Uterus (tissue), 4 donors: ENCODE data around the gene ETV3L. TPM values are rescaled to one million over a fixed set of nuclear protein-coding genes. Genes with fewer than 3 reads are reported as not detected.

Experiments
- DNase-seq, 2 donors: peaks; one replicate each; pipeline ENCODE4 v3.0.0-alpha.2; 2019 to 2020
- H3K27ac ChIP-seq, 2 donors: fragments of 200-600 bp; sonication (generic); 1 replicate in 1 of 2; 2 replicates in 1 of 2; pipeline ENCODE4 v1.5.1; 2016 to 2018
- H3K27me3 ChIP-seq, 2 donors: fragments of 200-600 bp; sonication (generic); one replicate each; pipeline ENCODE4 v1.5.1; 2018 to 2019; ENCODE audit warnings: control low read depth in 1 of 2
- H3K36me3 ChIP-seq, 2 donors: fragments of 200-600 bp; sonication (generic); one replicate each; pipeline ENCODE4 v1.5.1; 2019; ENCODE audit warnings: control low read depth in 1 of 2
- H3K4me1 ChIP-seq, 2 donors: fragments of 200-600 bp; sonication (generic); one replicate each; pipeline ENCODE4 v1.5.1; 2018 to 2019; ENCODE audit warnings: control low read depth in 1 of 2
- H3K4me3 ChIP-seq, 2 donors: fragments of 200-600 bp; sonication (generic); 1 replicate in 1 of 2; 2 replicates in 1 of 2; pipeline ENCODE4 v1.5.1; 2018 to 2019; ENCODE audit warnings: mild to moderate bottlenecking in 1 of 2
- H3K9me3 ChIP-seq, 2 donors: fragments of 200-600 bp; sonication (generic); one replicate each; pipeline ENCODE4 v1.5.1; 2019; ENCODE audit warnings: control low read depth in 1 of 2
- POLR2A ChIP-seq, 2 donors: fragments of 450-650 bp; IDR thresholded peaks; one replicate each; pipeline ENCODE4 v1.6.1; 2016; ENCODE audit warnings: antibody characterized with exemption in 2 of 2, mild to moderate bottlenecking in 1 of 2, moderate library complexity in 1 of 2
- intact Hi-C: fragments of 100-400 bp; cut with DNase I; formaldehyde crosslinking; loops from one replicate; pipeline ENCODE4 v1.15.1; 2023; ENCODE audit warnings: low total_unique reads
- total RNA-seq, 4 donors: library from RNA; depleted of rRNA in 3 of 4; stranded (reverse); fragments of >200 nt in 3 of 4; gene quantifications; one replicate each; pipeline versions ENCODE4 v1.1.0 to v1.2.4, GENCODE V29; 2014 to 2023
- TF ChIP-seq, protein P1 (sequence below), 4 experiments: fragments of 200-600 bp in 2 of 4; fragments of 450-650 bp in 2 of 4; sonication (generic) in 2 of 4; IDR thresholded peaks; one replicate each; pipeline ENCODE4 v1.5.1; 2016 to 2019; ENCODE audit warnings: antibody characterized with exemption in 4 of 4, mild to moderate bottlenecking in 2 of 4, moderate library complexity in 1 of 4
- donor health status: DM: yes; HTN: yes; CAD: no.

Gene ETV3L
- not detected for total RNA-seq

DNA sequence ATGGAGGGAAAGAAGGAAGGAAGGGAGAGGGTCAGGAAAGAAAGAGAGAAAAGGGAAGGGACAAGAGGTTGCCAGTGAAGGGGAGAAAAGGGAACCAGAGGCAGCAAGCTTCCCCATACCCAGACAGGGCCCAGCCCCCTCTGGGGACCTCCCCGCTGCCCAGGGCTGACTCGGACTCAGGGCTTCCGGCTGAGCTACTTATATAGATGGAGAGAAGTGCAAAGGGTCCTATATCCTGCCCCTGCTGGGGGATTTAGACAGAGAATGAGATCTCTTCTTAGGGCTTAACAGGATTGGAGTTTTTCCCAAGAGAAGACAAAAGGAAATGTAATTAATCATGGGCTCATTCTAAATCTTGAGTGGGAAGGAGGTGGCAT, at the start of gene ETV3L:
Gene ETV3L (minus strand): TSS at position 176 of the 377 bp plus-strand sequence. CDS start 285 bp downstream, outside the sequence.
- TF ChIP-seq, protein P1, sequence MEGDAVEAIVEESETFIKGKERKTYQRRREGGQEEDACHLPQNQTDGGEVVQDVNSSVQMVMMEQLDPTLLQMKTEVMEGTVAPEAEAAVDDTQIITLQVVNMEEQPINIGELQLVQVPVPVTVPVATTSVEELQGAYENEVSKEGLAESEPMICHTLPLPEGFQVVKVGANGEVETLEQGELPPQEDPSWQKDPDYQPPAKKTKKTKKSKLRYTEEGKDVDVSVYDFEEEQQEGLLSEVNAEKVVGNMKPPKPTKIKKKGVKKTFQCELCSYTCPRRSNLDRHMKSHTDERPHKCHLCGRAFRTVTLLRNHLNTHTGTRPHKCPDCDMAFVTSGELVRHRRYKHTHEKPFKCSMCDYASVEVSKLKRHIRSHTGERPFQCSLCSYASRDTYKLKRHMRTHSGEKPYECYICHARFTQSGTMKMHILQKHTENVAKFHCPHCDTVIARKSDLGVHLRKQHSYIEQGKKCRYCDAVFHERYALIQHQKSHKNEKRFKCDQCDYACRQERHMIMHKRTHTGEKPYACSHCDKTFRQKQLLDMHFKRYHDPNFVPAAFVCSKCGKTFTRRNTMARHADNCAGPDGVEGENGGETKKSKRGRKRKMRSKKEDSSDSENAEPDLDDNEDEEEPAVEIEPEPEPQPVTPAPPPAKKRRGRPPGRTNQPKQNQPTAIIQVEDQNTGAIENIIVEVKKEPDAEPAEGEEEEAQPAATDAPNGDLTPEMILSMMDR (IDR thresholded peaks at IDR 0.05): no peak
- TF ChIP-seq POLR2A (IDR thresholded peaks at IDR 0.05): no peak
- Histone ChIP-seq H3K36me3 (no peaks in the 10 kb centered on the region), H3K4me1 (no peaks in the 10 kb centered on the region), H3K27me3 (no peaks in the 10 kb centered on the region), H3K4me3 (no peak within 1 kb of the TSS), H3K9me3 (no peaks in the 10 kb centered on the region), H3K27ac (no peak within 1 kb of the TSS)
- no peak for DNase-seq
- intact Hi-C loops: no loop called here

GRCh38 chr1:157147906-157148700, 48.5 kb upstream of the ETV3L start:
- H3K9me3 ChIP-seq: no peaks in the 10 kb centered on the region
- H3K4me3 ChIP-seq: no peak overlapping the region
- no peaks in the 10 kb centered on the region for H3K27me3 ChIP-seq
- TF ChIP-seq POLR2A (IDR thresholded peaks at IDR 0.05): no peak
- H3K4me1 ChIP-seq: no peaks in the 10 kb centered on the region
- no peak for DNase-seq
- intact Hi-C loops: no loop called here
- no peak overlapping the region for H3K27ac ChIP-seq
- H3K36me3 ChIP-seq: no peaks in the 10 kb centered on the region

- TF ChIP-seq, protein P1 (IDR thresholded peaks at IDR 0.05): no peak
- no peak for TF ChIP-seq POLR2A (IDR thresholded peaks at IDR 0.05)
- intact Hi-C loops: no loop called here
- DNase-seq: no peak
- Histone ChIP-seq H3K9me3 (no peaks in the 10 kb centered on the region), H3K36me3 (no peaks in the 10 kb centered on the region), H3K4me3 (no peak overlapping the region), H3K27ac (no peak overlapping the region), H3K4me1 (no peaks in the 10 kb centered on the region), H3K27me3 (no peaks in the 10 kb centered on the region)
These were observed 47.4 kb upstream of the ETV3L start for GRCh38 chr1:157147037-157147436.

GRCh38 chr1:157146244-157146643, 46.6 kb upstream of the ETV3L start:
- no peak for TF ChIP-seq POLR2A (IDR thresholded peaks at IDR 0.05)
- TF ChIP-seq, protein P1 (IDR thresholded peaks at IDR 0.05): no peak
- Histone ChIP-seq H3K9me3 (no peaks in the 10 kb centered on the region), H3K27me3 (no peaks in the 10 kb centered on the region), H3K36me3 (no peaks in the 10 kb centered on the region), H3K27ac (no peak overlapping the region), H3K4me1 (no peaks in the 10 kb centered on the region), H3K4me3 (no peak overlapping the region)
- no peak for DNase-seq
- intact Hi-C loops: no loop called here

GRCh38 chr1:157145076-157145475, 45.5 kb upstream of the ETV3L start:
- TF ChIP-seq POLR2A (IDR thresholded peaks at IDR 0.05): no peak
- TF ChIP-seq, protein P1 (IDR thresholded peaks at IDR 0.05): no peak
- DNase-seq: no peak
- Histone ChIP-seq H3K4me1 (no peaks in the 10 kb centered on the region), H3K27ac (no peak overlapping the region), H3K27me3 (no peaks in the 10 kb centered on the region), H3K9me3 (no peaks in the 10 kb centered on the region), H3K4me3 (no peak overlapping the region), H3K36me3 (no peaks in the 10 kb centered on the region)
- intact Hi-C loops: no loop called here
